OCI-LY3 (cell line): Measurements from ENCODE around the gene PODNL1.

ENCODE experiments used
- H2AFZ ChIP-seq: fragments of 200-600, 300-600 bp; shearing (Covaris generic); 2 replicates; pipeline ENCODE4 v1.6.0; 2014; ENCODE audit warnings: antibody characterized with exemption, low read depth, low read length
- H3K27ac ChIP-seq: fragments of 200-600, 300-600 bp; sonication (generic); 2 replicates; pipeline ENCODE4 v1.5.1; 2014; ENCODE audit warnings: mild to moderate bottlenecking, low read length, moderate library complexity, mixed read lengths
- H3K27me3 ChIP-seq: fragments of 200-600, 300-600 bp; sonication (generic); 2 replicates; pipeline ENCODE4 v1.6.1; 2014; ENCODE audit warnings: low read depth, low read length, mixed read lengths
- H3K36me3 ChIP-seq: fragments of 200-600, 300-600 bp; sonication (generic); replicated peaks from 2 replicates; pipeline ENCODE3; 2014; ENCODE audit warnings: low read depth, low read length, mixed read lengths
- H3K4me1 ChIP-seq: fragments of 300-600, 200-600 bp; sonication (generic); 2 replicates; pipeline ENCODE4 v1.6.1; 2014; ENCODE audit warnings: low read length, mixed read lengths
- H3K4me2 ChIP-seq: fragments of 200-600, 300-600 bp; sonication (generic); 2 replicates; pipeline ENCODE4 v1.6.1; 2014; ENCODE audit warnings: low read length, mixed read lengths
- H3K4me3 ChIP-seq: fragments of 300-600, 200-600 bp; sonication (generic); 2 replicates; pipeline ENCODE4 v1.5.1; 2014; ENCODE audit warnings: antibody characterized with exemption, mild to moderate bottlenecking, low read length, moderate library complexity
- H3K79me2 ChIP-seq: fragments of 300-600, 200-600 bp; shearing (Covaris generic); 2 replicates; pipeline ENCODE4 v1.6.1; 2014; ENCODE audit warnings: mild to moderate bottlenecking, low read length, mixed read lengths
- H3K9ac ChIP-seq: fragments of 300-600, 200-600 bp; shearing (Covaris generic); 2 replicates; pipeline ENCODE4 v1.6.0; 2014; ENCODE audit warnings: mild to moderate bottlenecking, low read length, moderate library complexity
- H3K9me3 ChIP-seq: fragments of 200-600, 300-600 bp; shearing (Covaris generic); 2 replicates; pipeline ENCODE4 v1.6.1; 2014; ENCODE audit warnings: low read length, mixed read lengths; ENCODE audit not compliant: insufficient read depth
- H4K20me1 ChIP-seq: fragments of 200-600, 300-600 bp; sonication (generic); 2 replicates; pipeline ENCODE4 v1.6.1; 2016; ENCODE audit warnings: low read length, mixed read lengths; ENCODE audit not compliant: insufficient read depth
- EZH2phosphoT487 ChIP-seq: fragments of 200-600 bp; shearing (Covaris generic); IDR thresholded peaks from 2 replicates; pipeline ENCODE4 v1.6.1; 2018; ENCODE audit warnings: antibody characterized with exemption, mixed run types, low read depth
- TF ChIP-seq, protein P1 (sequence below): fragments of 200-600, 300-600 bp; sonication (generic); IDR thresholded peaks from 2 replicates; pipeline ENCODE4 v1.5.1; 2014; ENCODE audit warnings: antibody characterized with exemption, low read length, low read depth

PODNL1 gene

GRCh38 chr19:13965377-13965896, 27.2 kb upstream of the PODNL1 start:
- no peak overlapping the region for H3K4me3 ChIP-seq
- H3K79me2 ChIP-seq = no peaks in the 10 kb centered on the region
- H3K9ac ChIP-seq = no peak overlapping the region
- no peaks in the 10 kb centered on the region for H3K27me3 ChIP-seq
- H3K36me3 ChIP-seq = peaks cover 11% of the 10 kb centered on the region
- no peak overlapping the region for H3K27ac ChIP-seq
- H3K9me3 ChIP-seq = no peaks in the 10 kb centered on the region
- H2AFZ ChIP-seq = no peak overlapping the region
- no peak overlapping the region for H3K4me2 ChIP-seq
- H4K20me1 ChIP-seq = no peaks in the 10 kb centered on the region
- no peaks in the 10 kb centered on the region for H3K4me1 ChIP-seq
- no peak for TF ChIP-seq EZH2phosphoT487
- TF ChIP-seq, protein P1, sequence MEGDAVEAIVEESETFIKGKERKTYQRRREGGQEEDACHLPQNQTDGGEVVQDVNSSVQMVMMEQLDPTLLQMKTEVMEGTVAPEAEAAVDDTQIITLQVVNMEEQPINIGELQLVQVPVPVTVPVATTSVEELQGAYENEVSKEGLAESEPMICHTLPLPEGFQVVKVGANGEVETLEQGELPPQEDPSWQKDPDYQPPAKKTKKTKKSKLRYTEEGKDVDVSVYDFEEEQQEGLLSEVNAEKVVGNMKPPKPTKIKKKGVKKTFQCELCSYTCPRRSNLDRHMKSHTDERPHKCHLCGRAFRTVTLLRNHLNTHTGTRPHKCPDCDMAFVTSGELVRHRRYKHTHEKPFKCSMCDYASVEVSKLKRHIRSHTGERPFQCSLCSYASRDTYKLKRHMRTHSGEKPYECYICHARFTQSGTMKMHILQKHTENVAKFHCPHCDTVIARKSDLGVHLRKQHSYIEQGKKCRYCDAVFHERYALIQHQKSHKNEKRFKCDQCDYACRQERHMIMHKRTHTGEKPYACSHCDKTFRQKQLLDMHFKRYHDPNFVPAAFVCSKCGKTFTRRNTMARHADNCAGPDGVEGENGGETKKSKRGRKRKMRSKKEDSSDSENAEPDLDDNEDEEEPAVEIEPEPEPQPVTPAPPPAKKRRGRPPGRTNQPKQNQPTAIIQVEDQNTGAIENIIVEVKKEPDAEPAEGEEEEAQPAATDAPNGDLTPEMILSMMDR = no peak

GRCh38 chr19:13964776-13965175, 26.6 kb upstream of the PODNL1 start:
- Histone ChIP-seq H4K20me1 (no peaks in the 10 kb centered on the region), H3K27me3 (no peaks in the 10 kb centered on the region), H3K36me3 (peaks cover 17% of the 10 kb centered on the region), H3K9ac (no peak overlapping the region), H3K4me2 (no peak overlapping the region), H2AFZ (no peak overlapping the region), H3K4me1 (no peaks in the 10 kb centered on the region), H3K4me3 (no peak overlapping the region), H3K9me3 (no peaks in the 10 kb centered on the region), H3K79me2 (no peaks in the 10 kb centered on the region), H3K27ac (no peak overlapping the region)
- TF ChIP-seq, protein P1 = no peak
- TF ChIP-seq EZH2phosphoT487 = no peak

GRCh38 chr19:13963603-13964105, 25.4 kb upstream of the PODNL1 start:
- Histone ChIP-seq H3K36me3 (peaks cover 24% of the 10 kb centered on the region), H4K20me1 (no peaks in the 10 kb centered on the region), H3K4me3 (no peak overlapping the region), H3K4me1 (no peaks in the 10 kb centered on the region), H3K27ac (no peak overlapping the region), H3K79me2 (no peaks in the 10 kb centered on the region), H3K9me3 (no peaks in the 10 kb centered on the region), H2AFZ (no peak overlapping the region), H3K4me2 (no peak overlapping the region), H3K9ac (no peak overlapping the region), H3K27me3 (no peaks in the 10 kb centered on the region)
- TF ChIP-seq, protein P1 = no peak
- TF ChIP-seq EZH2phosphoT487 = no peak

DNA sequence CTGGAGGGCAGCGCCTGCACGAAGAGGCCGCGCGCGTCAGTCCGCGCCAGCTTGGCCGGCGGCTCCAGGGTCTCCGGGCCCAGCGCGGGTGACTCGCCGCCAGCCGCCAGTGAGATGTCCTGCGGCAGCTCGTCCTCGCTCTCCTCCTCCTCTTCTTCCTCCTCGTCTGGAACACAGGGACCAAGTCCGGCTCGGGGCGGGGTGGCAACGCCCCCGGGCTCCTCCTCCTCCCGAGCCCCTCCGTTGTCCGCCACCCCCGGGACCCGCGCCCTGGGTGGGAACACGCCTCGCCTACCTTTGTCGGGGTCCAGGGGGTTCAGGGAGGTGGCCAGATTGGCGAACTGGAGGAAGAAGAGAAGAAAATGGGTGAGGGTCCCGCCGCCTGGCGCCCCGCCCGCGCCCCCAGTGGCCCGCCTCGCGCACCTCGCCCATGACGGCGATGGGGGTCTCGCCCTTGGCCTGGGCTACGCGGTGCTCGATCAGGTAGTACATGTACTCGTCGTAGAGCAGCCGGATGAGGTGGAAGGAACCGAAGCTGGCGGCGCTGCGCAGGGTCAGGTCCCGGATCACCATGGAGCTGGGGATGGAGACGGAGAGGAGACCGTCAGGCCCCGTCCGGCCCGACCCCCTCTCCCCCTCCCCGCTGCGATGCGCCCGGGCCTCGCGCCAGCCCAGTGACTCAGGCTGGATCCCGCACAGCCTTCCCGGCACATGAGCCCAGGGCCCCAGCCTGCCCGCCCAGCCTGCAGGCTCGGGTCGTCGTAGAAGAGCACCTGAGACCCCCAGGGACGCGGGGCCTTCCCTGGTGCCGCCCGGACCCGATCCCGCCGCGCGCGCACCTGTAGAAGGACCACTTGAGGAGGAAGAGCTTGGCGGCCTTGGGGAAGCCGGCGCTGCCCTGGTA, 24.7 kb upstream of the PODNL1 start:
- Histone ChIP-seq H3K79me2 (no peaks in the 10 kb centered on the region), H3K9me3 (no peaks in the 10 kb centered on the region), H4K20me1 (no peaks in the 10 kb centered on the region), H3K36me3 (peaks cover 28% of the 10 kb centered on the region), H2AFZ (no peak overlapping the region), H3K4me3 (no peak overlapping the region), H3K27me3 (no peaks in the 10 kb centered on the region), H3K4me1 (no peaks in the 10 kb centered on the region), H3K4me2 (no peak overlapping the region), H3K9ac (no peak overlapping the region), H3K27ac (no peak overlapping the region)
- no peak for TF ChIP-seq EZH2phosphoT487
- TF ChIP-seq, protein P1 = no peak
